Cortex of kidney (tissue), 1 donor: ENCODE data around the gene RANGAP1.

Source experiments
- DNase-seq: peaks from one replicate; lab custom pipeline; 2025; lab: John Stamatoyannopoulos, UW

The RANGAP1 gene

DNA sequence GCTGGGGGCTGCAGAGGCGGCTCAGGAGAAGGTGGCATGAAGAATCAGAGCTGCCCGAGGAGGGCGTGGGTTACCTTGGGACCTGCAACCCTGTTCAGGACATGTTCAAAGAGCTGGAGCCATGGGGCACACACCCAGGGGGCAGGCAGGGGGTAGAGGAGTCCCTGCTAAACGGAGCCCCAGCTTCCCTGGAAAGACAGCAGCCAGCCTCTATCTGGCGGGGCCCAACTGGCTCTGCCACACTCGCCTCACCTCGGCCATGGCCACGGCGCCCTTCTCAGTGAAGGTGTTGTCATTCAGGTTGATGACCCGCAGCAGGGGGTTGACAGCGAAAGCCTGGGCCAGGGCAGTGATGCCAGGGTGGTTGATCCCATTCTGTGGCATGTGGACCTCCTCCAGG lies 28.3 kb downstream of the RANGAP1 start:
- DNase-seq = no peak

DNA sequence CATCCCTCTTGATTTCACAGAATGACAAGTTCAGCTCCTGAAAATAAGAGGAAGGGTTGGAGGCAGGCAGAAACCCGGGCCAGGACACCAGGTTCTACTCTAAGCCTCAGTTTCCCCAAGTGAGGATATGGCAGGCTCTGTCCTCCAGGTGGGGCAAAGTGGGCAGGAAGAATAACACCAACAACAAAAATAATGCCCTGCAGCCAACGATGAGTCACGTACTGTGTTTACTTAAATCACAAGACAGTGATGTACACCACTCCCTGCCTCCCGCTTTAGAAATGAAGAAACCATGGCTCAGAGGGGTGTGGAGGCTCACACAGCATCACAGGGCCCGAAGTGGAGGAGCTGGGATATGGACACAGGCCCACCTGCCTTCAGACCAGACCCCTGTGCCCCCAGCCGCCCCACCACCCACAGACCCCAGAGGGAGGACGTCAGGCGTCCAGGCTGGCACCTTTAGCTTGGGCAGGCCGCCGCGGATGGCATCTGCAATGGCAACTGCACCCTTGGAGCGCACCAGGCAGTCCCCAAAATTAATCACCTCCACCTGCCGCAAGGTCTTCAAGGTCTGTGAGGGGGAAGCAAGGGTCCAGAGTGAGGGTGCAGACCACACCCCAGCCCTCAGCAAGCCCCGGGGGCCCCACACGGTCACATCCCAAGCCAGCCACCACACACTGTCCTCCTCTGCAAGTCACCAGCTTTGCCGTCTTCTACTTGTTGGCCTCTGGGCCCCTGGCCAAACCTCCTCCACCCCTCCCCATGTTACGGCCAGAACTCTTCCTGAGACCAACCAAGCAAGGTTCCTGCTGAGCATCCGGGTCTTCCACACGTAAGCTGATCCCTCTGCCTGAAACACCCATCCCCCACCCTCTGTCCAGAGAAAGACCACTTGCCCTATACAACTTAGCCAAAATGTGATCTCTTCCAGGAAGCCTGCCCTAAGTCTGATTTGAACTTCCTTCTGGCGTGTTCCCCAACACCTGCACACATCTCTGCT lies 29.4 kb downstream of the RANGAP1 start:
- DNase-seq = no peak

DNA sequence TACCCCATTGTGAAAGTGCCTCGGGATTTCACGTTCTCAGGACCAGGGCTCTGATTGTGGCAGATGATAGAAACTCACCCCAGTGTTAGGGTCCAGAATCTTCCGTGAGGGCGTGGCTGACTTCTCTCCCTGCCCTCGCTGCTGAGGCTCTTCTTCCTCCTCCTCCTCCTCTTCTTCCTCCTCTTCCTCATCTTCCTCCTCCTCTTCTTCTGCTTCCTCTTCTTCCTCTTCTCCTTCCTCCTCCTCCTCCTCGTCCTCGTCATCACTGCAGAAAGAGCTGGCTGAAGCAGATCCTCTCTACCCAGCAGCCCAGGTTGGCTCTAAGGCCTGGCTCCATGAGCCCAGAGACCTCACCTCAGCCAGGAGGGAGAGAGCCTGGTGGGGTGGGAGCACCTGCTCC lies 31.8 kb downstream of the RANGAP1 start:
- no peak for DNase-seq

DNA sequence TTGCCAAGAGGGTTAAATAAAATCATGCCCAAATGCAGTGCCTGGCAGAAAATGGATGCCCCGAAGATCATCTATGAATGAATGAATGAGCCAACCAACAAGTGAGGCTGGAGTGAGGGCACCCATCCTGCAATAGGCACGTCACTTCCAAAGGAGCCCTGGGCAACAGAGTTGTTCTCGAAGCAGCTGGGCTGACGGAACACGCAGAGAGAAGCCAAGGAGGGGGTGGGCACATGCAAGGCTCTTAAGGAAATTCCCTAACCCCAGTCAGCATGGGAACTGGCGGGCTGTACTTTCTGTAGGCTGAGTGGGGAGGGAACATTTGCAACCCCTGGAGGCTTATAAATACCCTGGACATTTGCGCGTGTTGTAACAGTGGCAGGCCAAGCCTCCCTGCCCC lies 33.6 kb downstream of the RANGAP1 start:
- DNase-seq = no peak

DNA sequence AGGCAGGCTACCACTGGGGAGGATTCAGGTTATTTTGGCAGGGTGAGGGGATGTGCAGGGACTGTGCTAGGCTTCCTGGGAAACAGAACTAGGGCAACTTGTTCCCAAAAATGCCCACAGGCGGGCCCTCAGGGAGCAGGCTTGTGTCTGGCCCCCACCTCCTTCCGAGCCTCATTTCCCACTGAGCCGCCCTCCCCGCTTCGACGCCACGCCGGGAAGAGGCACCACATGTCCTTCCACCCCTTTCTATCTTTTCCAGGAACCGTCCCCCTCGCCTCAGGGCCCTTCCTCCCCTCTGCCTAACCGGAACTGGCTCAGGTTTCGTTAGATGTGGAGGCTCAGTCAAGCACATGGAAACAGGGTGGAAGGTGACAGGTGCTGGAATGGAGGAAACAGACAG lies 35.9 kb downstream of the RANGAP1 start:
- no peak for DNase-seq

DNA sequence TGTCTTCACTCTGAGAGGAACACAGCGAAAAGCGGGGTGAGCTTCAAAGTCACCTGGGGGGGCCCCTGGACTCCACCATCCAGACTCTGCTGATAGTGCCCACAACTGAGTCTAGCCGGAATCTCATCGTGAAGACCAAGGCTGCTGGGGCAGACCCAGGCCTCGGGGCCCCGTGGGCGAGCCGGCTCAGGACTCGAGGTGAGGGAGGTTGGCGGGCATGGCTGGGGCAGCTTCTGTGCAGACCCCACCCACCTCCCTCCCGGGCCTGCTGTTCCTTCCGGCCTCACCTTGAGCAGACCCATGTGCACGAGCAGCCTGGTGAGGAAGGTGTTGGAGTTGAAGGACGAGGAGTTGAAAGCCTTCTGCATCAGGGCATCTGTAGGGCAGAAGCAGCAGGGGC lies 36.5 kb downstream of the RANGAP1 start:
- DNase-seq = no peak

DNA sequence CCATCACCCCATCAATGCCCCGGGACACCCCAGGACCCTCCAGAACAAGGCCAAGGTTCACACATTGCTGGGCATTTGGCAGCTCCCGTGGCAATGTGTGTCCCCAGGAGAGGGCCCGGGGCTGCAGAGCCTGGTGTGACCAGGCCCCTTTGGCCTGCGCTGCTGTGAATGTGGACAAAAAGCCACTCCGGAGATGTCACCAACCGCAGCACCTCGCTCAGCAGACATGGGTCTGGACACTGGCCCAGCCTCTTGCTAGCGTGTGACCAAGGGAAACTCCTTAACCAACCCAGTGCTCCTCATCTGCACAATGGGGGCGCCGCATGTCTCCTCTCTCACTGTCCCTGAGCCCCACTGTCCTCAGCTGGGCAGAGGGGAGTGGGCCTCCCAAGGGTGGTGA lies 37.2 kb downstream of the RANGAP1 start:
- no peak for DNase-seq

DNA sequence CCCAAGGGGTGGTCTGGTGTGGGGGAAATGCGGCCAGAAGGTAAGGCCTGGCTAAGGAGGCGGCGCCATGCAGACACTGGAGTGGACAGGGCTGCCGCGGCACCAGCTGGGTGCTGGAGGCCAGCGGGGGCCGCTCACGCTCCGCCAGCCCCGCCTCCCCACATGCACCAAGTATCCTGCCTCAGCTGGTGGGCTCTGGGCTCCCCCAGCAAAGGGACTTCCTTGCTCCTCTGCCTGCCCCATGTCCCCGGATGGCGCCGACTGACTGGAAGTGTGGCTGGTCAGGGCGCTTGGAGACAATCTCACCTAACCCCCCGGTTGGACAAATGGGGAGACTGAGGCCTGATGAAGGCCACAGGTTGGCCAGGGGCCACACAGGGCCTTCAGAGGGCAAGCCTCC lies 37.7 kb downstream of the RANGAP1 start:
- DNase-seq = no peak

DNA sequence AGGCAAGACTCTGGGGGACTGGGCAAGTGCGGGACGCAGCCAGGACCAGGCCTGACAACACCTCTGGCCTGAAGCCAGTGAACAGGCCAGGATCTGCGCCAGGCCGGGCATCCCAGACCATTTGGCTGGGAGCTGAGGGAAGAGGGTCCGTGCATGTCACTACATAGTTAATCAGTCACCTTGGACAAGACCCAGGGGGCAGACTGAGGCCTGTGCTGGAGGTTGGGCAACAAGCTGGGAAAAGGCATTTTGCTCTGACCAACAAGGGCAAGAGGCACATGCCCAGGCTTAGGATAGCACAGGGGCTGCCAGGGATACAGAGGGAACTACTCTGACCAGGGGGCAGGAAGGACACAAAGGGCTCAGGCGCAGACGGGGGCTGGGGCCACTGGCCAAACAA lies 38.3 kb downstream of the RANGAP1 start:
- DNase-seq = no peak

DNA sequence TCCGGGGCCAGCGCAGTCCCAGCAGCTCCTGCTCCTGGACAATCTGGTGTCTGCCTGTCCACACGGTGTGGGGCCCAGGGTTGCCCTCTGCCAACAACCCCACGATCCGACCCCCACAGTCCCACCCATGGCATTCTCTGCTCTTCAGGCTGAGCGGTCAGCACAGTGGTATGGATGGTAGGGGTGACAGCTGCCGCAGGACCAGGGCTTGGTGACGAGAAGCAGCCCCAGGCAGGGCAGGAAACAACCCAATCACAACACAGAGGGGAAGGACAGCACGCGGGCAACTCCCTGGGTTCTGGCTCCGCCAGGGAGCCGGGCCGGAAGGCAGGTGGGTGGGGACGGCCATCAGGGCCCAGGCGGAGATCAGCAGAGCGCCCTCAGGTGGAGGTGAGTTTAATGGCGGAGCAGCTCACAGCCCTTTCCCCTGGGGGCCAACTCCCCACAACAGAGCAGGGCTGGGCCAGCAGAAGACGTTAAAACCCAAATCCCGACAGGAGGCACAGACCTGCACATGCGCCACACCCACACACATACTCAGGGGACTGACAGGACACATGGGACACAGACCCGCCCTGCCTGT lies 40.0 kb downstream of the RANGAP1 start:
- no peak for DNase-seq

DNA sequence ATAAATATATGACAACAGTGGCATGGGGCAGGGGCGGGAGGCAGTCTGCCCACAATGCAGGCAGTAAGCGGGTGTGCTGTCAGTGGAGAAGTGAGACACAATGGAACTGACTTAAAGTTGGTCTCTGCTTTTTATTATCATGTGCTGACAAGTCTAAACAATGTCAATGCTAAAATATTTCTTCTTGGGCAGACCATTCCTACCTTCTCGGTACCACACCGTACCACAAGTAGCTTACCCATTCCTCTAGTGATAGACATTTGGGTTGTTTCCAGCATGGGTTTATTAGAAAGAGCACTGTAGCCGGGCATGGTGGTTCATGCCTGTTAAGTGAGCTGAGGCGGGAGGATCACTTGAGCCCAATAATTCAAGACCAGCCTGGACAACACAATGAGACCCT lies 42.6 kb downstream of the RANGAP1 start:
- no peak for DNase-seq

DNA sequence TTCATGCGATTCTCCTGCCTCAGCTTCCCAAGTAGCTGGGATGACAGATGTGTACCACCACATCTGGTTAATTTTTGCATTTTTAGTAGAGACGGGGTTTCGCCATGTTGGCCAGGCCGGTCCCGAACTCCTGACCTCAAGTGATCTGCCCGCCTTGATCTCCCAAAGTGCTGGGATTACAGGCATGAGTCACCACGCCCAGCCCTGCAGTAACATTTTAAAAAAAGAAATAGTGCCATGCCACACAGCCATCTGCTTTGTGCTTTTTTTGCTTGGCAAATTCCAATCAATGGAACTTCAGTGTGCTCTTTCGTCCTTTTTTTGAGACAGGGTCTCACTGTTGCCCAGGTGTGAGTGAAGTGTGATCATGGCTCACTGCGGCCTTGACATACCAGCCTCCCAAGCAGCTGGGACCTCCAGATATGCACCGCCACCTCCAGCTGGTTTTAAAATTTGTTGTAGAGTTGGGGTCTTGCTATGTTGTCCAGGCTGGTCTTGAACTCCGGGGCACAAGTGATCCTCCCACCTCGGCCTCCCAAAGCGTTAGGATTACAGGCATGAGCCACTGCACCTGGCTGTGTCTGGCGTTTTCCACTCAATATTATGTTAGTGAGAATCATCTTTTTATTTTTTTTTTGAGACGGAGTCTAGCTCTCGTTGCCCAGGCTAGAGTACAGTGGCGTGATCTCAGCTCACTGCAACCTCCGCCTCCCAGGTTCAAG lies 43.4 kb downstream of the RANGAP1 start:
- DNase-seq = no peak

DNA sequence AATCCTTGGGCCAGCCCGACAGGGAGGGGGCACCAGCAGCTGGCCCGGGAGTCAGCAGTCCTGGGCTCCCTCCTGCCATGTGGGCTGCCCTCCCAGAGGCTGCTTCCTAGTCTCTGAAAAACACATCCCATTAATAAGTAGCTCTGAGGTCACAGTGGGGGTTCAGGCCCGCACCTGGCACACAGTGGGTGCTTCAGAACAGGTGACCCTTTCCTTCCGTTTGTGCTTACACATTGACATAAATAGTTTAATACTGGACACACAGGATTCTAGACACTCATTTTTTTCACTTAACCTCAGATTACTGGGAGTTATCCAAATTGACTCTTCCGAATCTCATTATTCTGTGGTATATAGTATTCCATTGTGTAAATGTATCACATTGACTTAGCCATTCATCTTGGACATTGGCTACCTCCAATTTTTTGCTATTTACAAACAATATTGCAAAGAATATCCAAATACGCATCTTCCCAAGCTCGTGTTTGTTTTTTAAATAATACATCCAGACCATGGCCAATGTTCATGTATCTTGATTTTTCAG lies 44.8 kb downstream of the RANGAP1 start:
- no peak for DNase-seq

DNA sequence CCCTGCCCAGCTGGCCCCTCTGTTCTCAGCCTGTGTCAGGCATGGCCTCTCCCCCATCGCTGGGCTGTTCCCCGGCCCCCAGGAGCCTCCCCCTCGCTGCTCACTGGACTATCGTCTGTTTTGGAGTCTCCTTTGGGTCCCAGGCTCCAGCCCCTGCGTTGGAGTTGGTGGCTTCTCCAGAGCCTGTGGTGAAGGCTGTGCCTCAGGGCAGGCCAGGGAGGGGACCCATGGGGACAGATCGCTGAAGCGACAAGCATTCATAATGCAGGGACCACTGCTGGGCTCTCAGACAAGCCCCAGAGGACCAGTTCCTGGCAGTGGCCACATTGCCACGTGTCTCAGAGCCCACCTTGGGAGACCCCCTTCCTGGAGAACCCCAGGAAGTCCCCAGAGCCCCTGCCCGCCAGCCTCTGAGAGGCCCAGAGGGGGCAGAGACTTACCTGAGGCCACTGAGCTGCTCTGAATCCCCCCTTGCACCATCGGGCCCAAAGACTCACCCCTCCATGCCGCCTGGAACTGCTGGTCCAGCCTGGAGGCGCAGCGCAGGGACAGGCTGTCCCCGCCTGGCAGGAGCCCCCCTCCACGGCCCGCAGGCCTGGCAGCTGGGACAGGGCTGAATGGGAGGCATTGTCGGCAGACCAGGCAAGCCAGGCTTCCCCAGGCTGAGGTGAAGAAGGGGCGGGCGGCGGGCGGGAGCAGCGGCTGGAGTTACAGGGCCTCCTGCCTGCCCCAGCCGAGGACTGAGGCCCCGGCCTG lies 45.4 kb downstream of the RANGAP1 start, which contains the start of gene CHADL:
Gene CHADL (minus strand): TSS at position 555 of the 756 bp plus-strand sequence. CDS start 50 bp downstream, at position 505.
- no peak for DNase-seq

DNA sequence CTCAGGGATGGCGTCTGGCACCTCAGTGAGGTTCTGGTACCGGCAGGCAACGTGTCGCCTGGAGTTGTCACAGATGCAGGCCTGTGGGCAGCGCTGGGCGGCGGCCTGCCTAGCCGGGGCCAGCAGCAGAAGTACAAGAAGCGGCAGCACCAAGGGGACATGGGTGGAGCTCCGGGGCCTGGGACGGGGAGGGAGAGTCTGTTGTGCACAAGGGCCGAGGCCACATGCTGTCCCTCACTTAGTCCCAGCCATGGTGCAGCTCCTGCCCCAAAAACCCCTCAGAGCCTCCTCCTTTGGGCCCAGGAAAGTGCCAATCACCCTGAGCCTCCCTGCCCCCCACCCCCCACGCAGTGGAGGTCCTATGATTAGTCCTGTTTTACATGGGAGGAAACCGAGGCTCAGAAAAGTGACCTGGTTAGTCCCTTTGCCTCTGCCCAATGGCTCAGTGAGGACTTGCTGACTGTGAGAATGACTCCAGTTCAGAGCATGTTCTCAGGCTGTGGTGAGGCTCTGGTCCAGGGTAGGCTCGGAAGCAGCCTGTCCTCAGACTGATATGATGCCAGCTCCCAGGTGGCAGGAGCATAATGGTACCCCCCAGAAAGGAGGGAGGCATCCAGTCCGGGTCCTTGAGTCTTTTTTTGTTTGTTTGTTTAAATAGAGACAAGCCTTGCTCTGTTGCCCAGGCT lies 46.4 kb downstream of the RANGAP1 start:
- DNase-seq = no peak

DNA sequence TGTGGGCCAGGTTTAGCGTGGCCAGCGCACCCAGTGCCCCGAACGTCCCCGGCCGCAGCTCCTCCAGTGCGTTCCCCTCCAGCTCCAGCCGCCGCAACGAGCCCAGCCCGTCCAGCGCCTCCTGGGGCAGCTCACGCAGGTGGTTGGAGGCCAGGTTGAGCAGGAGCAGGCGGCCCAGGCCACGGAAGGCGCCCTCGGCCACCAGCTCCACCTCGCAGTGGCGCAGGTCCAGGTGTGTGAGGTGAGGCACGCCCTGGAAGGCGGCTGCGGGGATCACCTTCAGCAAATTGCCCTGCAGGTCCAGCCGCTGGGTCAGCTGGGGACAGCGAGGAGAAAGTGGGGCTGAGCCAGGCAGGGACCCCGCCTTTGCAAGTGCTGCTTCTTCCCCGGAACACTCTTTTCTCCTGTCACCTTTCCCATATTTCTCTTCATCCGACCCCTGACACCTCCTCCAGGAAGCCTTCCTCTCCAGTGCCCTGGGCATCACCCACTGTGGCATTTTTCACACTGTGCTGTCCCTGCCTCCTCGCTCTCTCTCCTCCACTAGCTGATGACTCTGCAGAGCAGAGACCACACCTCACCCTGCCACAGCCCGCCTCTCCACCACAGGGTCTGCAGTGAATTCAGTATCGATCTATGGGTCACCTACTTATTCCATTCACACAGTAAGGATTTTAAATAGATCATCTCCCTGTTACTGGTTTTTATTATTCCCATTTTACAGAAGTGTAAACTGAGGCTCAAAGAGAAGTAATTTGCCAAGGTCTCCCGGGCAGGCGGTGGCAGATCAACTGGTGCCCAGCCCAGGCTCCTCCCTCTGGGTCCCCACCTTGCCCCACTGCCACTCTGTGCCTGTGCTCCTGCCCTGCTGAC lies 47.2 kb downstream of the RANGAP1 start:
- DNase-seq = no peak

DNA sequence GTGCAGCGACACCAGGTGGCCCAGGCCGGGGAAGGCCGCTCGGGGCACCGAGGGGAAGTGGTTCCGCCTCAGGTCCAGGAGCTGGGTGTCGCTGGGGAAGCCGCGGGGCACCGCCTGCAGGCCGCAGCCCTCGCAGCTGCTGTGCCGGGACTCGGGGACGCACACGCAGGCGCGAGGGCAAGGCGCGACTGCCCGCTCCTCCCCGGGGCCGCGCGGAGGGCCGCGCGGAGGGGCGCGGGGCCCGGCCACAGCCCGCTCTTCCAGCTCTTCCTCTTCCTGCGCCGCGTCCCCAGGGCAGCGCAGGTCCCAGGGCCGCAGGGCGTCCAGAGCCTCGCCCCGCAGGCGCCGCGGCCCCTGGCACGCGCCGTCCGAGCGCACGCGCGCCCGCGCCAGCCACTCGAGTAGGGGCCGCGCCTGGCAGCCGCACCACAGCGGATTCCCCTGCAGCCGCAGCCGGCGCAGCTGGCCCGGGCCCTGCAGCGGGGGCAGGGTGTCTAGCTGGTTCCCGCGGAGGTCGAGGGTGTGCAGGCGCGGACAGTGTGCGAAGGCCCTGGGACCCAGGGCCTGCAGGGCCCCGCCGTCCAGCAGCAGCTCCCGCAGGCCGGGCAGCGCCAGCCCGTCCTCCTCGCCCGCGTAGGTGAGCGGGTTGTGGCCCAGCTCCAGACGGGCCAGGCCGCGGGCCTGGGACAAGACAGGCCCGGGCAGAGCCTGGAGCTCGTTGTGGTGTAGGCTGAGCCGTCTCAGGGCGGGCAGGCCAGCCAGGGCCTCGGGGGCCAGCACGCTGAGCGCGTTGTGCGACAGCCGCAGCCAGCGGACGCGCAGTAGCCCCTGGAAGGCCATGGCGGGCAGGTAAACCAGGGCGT lies 48.0 kb downstream of the RANGAP1 start:
- no peak for DNase-seq

DNA sequence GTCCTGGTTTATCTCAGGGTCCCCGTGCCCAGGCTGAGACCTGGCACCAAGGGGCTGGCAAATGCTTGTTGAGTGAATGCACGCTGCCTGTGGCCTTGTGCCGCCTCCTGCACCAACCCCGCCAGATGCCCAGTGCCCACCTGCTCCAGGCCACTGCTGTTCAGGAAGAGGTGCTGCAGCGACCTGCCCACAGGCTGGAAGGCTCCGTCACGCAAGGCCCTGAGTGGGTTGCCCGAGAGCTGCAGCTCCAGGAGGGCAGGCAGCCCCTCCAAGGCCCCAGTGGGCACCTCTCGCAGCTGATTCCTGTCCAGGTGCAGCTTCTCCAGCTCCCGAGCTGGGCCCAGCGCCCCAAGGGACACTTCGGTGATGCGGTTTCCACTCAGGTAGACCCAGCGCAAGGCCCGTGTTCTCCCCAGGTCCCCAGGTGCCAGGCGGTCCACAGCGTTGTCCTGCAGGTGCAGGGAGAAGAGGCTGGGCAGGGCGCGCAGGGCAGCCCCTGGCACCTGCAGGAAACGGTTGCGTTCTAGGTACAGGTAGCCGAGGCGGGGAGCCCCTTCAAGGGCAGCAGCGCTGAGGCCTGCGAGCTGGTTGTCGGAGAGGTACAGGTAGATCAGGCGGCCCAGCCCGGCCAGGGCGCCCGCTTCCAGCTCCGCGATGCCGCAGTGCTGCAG lies 48.8 kb downstream of the RANGAP1 start:
- DNase-seq = no peak
